Breast epithelium (tissue), 3 donors: ENCODE results near the gene CYP24A1.

Experiments
- POLR2A ChIP-seq: fragments of 450-650 bp; IDR thresholded peaks from one replicate; pipeline ENCODE4 v1.6.1; 2016; ENCODE audit warnings: antibody characterized with exemption, mild to moderate bottlenecking, moderate library complexity
- POLR2AphosphoS5 ChIP-seq, 3 donors: sonication (generic); formaldehyde crosslinking; IDR thresholded peaks; one replicate each; pipeline ENCODE4 v1.6.1; 2017; ENCODE audit warnings: antibody characterized with exemption in 3 of 3
- TF ChIP-seq, protein P1 (sequence below), 3 donors: fragments of 450-650 bp; IDR thresholded peaks; one replicate each; pipeline ENCODE4 v1.5.1; 2016 to 2017; ENCODE audit warnings: antibody characterized with exemption in 3 of 3, mild to moderate bottlenecking in 3 of 3, moderate library complexity in 3 of 3

DNA sequence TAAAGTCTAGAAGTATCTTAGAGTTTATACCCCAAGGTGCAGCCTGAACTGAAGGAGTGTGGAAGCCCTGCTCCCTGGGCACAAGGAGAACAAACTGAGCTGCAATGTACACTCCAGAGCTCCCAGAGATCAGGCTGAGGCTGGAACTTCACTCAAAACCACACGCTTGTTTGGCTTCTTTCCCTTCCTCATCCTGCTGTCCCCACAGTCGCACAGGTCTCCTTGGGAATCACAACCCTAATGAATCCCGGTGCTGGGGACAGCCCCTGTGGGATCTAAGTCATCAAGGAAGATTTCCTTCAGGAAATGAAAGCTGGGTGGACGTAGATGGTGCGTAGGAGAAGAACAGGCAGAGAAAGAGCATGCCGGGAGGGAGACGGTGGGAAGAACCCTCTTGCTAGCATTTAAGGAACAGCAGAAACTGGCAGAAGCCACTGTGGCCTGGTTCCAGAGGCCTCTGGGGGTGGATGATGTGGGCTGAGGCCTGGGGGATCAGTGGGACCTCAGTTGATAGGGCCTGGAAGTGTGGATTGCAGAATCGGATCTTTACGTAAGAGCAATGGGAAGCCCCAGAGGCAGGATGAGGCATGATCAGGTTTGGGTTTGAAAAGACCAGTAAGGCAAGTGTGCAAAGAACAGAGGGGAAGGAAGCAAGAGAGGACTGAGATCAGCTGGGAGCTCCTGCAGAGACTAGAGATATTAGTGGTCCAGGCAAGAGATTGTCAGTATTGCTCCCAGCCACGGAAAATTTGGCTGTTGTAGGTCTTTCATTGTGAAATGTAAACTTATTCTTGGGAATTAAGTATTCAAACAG, 21.4 kb downstream of the CYP24A1 start:
- TF ChIP-seq, protein P1, sequence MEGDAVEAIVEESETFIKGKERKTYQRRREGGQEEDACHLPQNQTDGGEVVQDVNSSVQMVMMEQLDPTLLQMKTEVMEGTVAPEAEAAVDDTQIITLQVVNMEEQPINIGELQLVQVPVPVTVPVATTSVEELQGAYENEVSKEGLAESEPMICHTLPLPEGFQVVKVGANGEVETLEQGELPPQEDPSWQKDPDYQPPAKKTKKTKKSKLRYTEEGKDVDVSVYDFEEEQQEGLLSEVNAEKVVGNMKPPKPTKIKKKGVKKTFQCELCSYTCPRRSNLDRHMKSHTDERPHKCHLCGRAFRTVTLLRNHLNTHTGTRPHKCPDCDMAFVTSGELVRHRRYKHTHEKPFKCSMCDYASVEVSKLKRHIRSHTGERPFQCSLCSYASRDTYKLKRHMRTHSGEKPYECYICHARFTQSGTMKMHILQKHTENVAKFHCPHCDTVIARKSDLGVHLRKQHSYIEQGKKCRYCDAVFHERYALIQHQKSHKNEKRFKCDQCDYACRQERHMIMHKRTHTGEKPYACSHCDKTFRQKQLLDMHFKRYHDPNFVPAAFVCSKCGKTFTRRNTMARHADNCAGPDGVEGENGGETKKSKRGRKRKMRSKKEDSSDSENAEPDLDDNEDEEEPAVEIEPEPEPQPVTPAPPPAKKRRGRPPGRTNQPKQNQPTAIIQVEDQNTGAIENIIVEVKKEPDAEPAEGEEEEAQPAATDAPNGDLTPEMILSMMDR (IDR thresholded peaks at IDR 0.05) = no peak
- TF ChIP-seq POLR2A (no peak), POLR2AphosphoS5 (IDR thresholded peaks at IDR 0.05) (no peak)
